ENCODE results near the gene ZNF565.

ZNF565 gene

DNA sequence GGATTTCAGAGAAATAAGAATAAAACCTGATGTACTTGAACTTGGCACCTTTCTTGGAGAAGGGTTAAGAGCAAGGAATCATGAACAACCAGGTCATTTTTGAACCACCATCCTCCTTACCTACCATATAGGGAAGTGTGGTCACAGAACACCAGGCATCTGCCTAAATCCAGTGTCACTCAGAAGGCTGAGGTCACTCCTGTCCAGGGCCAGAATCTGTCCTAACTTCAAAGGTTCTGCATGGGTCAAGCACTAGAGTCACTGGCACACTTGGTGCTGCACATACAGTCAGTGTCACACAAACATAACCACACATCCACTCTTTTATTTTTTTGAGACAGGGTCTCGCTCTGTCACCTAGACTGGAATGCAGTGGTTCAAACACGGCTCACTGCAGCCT is 1.6 kb downstream of the ZNF565 start:
- no peak overlapping the region for H3K27ac ChIP-seq (ENCODE audit: poor library complexity, severe bottlenecking)
- peaks cover 5% of the 10 kb centered on the region for H3K4me1 ChIP-seq (ENCODE audit: insufficient read depth, poor library complexity, severe bottlenecking)
- H3K9me3 ChIP-seq (ENCODE audit: severe bottlenecking), result no peaks in the 10 kb centered on the region
- no peak overlapping the region for H3K4me3 ChIP-seq (ENCODE audit: severe bottlenecking)
- TF ChIP-seq, protein P1, sequence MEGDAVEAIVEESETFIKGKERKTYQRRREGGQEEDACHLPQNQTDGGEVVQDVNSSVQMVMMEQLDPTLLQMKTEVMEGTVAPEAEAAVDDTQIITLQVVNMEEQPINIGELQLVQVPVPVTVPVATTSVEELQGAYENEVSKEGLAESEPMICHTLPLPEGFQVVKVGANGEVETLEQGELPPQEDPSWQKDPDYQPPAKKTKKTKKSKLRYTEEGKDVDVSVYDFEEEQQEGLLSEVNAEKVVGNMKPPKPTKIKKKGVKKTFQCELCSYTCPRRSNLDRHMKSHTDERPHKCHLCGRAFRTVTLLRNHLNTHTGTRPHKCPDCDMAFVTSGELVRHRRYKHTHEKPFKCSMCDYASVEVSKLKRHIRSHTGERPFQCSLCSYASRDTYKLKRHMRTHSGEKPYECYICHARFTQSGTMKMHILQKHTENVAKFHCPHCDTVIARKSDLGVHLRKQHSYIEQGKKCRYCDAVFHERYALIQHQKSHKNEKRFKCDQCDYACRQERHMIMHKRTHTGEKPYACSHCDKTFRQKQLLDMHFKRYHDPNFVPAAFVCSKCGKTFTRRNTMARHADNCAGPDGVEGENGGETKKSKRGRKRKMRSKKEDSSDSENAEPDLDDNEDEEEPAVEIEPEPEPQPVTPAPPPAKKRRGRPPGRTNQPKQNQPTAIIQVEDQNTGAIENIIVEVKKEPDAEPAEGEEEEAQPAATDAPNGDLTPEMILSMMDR (IDR thresholded peaks at IDR 0.05; ENCODE audit: poor library complexity, severe bottlenecking), result no peak
- DNase-seq (ENCODE audit: low spot score) (no peak), ATAC-seq (ENCODE audit: low read depth) (no peak)
- H3K36me3 ChIP-seq (ENCODE audit: low read depth), result peaks cover 16% of the 10 kb centered on the region
- H3K27me3 ChIP-seq (ENCODE audit: insufficient read depth, poor library complexity, severe bottlenecking), result no peaks in the 10 kb centered on the region

DNA sequence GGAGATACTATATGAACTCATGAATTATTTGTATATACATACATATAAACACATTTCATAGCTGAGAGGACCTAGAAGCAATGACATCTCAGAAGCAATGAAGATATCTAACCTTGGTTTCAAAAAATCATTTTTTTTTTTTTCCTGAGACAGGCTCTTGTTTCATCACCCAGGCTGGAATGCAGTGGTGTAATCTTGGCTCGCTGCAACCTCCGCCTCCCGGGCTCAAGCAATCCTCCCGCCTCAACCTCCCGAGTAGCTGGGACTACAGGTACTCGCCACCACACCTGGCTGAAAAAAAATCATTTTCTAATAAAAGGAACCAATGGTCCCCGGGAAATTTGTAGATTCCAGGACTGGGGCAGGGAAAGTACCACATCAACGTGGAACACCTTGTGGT is 4.0 kb downstream of the ZNF565 start:
- Histone ChIP-seq H3K4me1 (ENCODE audit: insufficient read depth, poor library complexity, severe bottlenecking) (no peaks in the 10 kb centered on the region), H3K27me3 (ENCODE audit: insufficient read depth, poor library complexity, severe bottlenecking) (no peaks in the 10 kb centered on the region), H3K36me3 (ENCODE audit: low read depth) (peaks cover under 1% of the 10 kb centered on the region; the same call in 1 of the 2 replicates), H3K4me3 (ENCODE audit: severe bottlenecking) (no peak overlapping the region), H3K9me3 (ENCODE audit: severe bottlenecking) (no peaks in the 10 kb centered on the region), H3K27ac (ENCODE audit: poor library complexity, severe bottlenecking) (no peak overlapping the region)
- ATAC-seq (ENCODE audit: low read depth) (no peak), DNase-seq (ENCODE audit: low spot score) (no peak)
- TF ChIP-seq, protein P1 (IDR thresholded peaks at IDR 0.05; ENCODE audit: poor library complexity, severe bottlenecking), result no peak

DNA sequence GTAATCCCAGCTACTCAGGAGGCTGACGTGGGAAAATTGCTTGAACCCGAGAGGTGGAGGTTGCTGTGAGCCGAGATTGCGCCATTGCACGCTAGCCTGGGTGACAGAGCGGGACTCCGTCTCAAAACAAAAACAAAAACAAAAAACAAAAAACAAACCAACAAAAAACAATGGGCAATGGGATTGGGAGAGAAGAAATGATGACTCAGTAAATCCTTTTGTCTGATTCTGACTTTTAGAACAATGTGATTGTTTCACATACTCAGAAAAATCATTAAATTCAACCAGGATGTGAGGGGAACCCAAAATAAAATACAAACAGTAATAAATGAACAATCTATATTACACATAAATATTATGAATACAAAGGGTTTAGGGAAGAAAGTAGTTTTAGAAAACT is 5.1 kb downstream of the ZNF565 start:
- no peaks in the 10 kb centered on the region for H3K9me3 ChIP-seq (ENCODE audit: severe bottlenecking)
- no peaks in the 10 kb centered on the region for H3K4me1 ChIP-seq (ENCODE audit: insufficient read depth, poor library complexity, severe bottlenecking)
- no peak for ATAC-seq (ENCODE audit: low read depth)
- no peaks in the 10 kb centered on the region for H3K36me3 ChIP-seq (ENCODE audit: low read depth)
- no peak overlapping the region for H3K27ac ChIP-seq (ENCODE audit: poor library complexity, severe bottlenecking)
- TF ChIP-seq, protein P1 (IDR thresholded peaks at IDR 0.05; ENCODE audit: poor library complexity, severe bottlenecking), result no peak
- no peak overlapping the region for H3K4me3 ChIP-seq (ENCODE audit: severe bottlenecking)
- DNase-seq (ENCODE audit: low spot score), result no peak
- H3K27me3 ChIP-seq (ENCODE audit: insufficient read depth, poor library complexity, severe bottlenecking), result no peaks in the 10 kb centered on the region

DNA sequence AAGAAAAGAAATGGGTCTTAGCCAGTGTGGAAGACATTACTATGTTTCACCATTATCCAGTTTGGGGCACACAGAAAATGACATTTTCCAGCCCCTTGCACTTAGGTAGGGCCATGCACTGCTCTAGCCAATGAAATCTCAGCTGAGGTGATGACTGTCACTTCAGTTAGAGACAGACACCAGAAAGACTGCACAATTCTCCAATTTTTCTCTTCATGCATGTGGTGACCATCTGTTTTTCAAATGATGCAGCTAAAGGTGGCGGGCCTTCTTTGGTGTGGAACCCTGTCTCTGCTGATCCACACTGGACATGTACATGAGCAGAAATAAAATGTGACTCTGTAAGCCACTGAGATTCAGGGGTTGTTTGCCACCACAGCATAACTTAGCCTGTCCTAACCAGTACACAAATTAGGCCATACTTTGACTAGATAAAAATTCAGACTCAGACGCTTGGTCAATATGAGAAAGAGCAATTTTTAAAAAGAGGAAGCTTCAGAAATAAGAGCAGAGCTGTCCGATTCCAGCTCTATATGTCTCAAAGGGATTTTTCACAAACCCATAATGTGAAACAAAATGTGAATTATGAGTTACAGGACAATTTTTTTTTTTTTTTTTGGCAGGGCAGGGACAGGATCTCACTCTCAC is 6.7 kb downstream of the ZNF565 start:
- DNase-seq (ENCODE audit: low spot score), result no peak
- no peak for ATAC-seq (ENCODE audit: low read depth)
- TF ChIP-seq, protein P1 (IDR thresholded peaks at IDR 0.05; ENCODE audit: poor library complexity, severe bottlenecking), result no peak
- Histone ChIP-seq H3K9me3 (ENCODE audit: severe bottlenecking) (no peaks in the 10 kb centered on the region), H3K27me3 (ENCODE audit: insufficient read depth, poor library complexity, severe bottlenecking) (no peaks in the 10 kb centered on the region), H3K4me3 (ENCODE audit: severe bottlenecking) (no peak overlapping the region), H3K27ac (ENCODE audit: poor library complexity, severe bottlenecking) (no peak overlapping the region), H3K4me1 (ENCODE audit: insufficient read depth, poor library complexity, severe bottlenecking) (no peaks in the 10 kb centered on the region), H3K36me3 (ENCODE audit: low read depth) (no peaks in the 10 kb centered on the region)

DNA sequence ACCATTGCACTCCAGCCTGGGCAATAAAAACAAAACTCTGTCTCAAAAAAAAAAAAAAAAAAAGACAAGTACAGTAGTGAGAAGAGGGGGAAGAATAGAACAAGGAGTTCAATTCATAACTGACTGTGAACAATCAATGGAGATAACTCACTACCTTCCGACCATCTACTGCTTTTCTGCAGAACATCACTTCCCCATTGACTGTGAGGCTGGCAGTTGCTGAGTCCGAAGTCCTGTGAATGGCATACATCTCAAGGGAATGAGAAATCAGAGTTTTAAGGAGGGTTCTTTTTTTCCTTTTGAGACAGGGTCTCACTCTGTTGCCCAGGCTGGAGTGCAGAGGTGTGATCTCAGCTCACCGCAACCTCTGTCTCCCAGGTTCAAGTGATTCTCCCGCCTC is 11.2 kb downstream of the ZNF565 start:
- Histone ChIP-seq H3K27ac (ENCODE audit: poor library complexity, severe bottlenecking) (no peak overlapping the region), H3K4me1 (ENCODE audit: insufficient read depth, poor library complexity, severe bottlenecking) (no peaks in the 10 kb centered on the region), H3K36me3 (ENCODE audit: low read depth) (no peaks in the 10 kb centered on the region), H3K9me3 (ENCODE audit: severe bottlenecking) (no peaks in the 10 kb centered on the region), H3K27me3 (ENCODE audit: insufficient read depth, poor library complexity, severe bottlenecking) (no peaks in the 10 kb centered on the region), H3K4me3 (ENCODE audit: severe bottlenecking) (no peak overlapping the region)
- DNase-seq (ENCODE audit: low spot score) (no peak), ATAC-seq (ENCODE audit: low read depth) (no peak)
- TF ChIP-seq, protein P1 (IDR thresholded peaks at IDR 0.05; ENCODE audit: poor library complexity, severe bottlenecking), result no peak

Measured in RWPE2 (cell line).